WTC11 (cell line): ENCODE data around the gene MYF6. TPM values are rescaled to one million over a fixed set of nuclear protein-coding genes. Genes with fewer than 3 reads are reported as not detected.

ENCODE experiments used
- ATAC-seq: fragments of 200-7000 bp; cut with Tn5 transposase; 2 replicates; pipeline ENCODE4 v1.10.0; 2021; ENCODE audit warnings: mild to moderate bottlenecking, moderate library complexity
- CTCF ChIA-PET: fragments of 300-600 bp; sonication (Branson Sonifier 250); formaldehyde crosslinking; loops from one replicate; lab custom pipeline; 2021; ENCODE audit warnings: antibody characterized with exemption; lab: Charles Lee
- POLR2A ChIA-PET: fragments of 350-600 bp; sonication (Branson Sonifier 250); formaldehyde crosslinking; loops from one replicate; lab custom pipeline; 2021; ENCODE audit warnings: antibody characterized with exemption; lab: Charles Lee
- DNase-seq: peaks from one replicate; pipeline ENCODE4 v3.0.0; 2021; ENCODE audit warnings: low spot score
- H3K27ac Mint-ChIP-seq: 2 replicates; pipeline ENCODE4 v1.8.0; 2021; ENCODE audit warnings: mixed read lengths
- H3K27me3 Mint-ChIP-seq: 2 replicates; pipeline ENCODE4 v1.8.0; 2021; ENCODE audit warnings: low read depth, mild to moderate bottlenecking, moderate library complexity, mixed read lengths
- H3K36me3 Mint-ChIP-seq: 2 replicates; pipeline ENCODE4 v1.8.0; 2021; ENCODE audit warnings: mixed read lengths
- H3K4me1 Mint-ChIP-seq: 2 replicates; pipeline ENCODE4 v1.8.0; 2022; ENCODE audit warnings: mixed read lengths
- H3K4me3 Mint-ChIP-seq: 2 replicates; pipeline ENCODE4 v1.8.0; 2021; ENCODE audit warnings: mild to moderate bottlenecking, moderate library complexity, mixed read lengths
- H3K9me3 Mint-ChIP-seq: 2 replicates; pipeline ENCODE4 v1.8.0; 2021; ENCODE audit warnings: mixed read lengths
- ATF1 ChIP-seq: sonication (generic); formaldehyde crosslinking; IDR thresholded peaks from 2 replicates; pipeline ENCODE4 v1.8.1; 2023; ENCODE audit warnings: mild to moderate bottlenecking, moderate library complexity, missing genetic modification reagents
- ETV6 ChIP-seq: sonication (generic); formaldehyde crosslinking; IDR thresholded peaks from 2 replicates; pipeline ENCODE4 v1.8.1; 2022; ENCODE audit warnings: mild to moderate bottlenecking, missing genetic modification reagents
- FOXJ3 ChIP-seq: sonication (generic); formaldehyde crosslinking; IDR thresholded peaks from 2 replicates; pipeline ENCODE4 v1.9.0; 2021; ENCODE audit warnings: missing genetic modification reagents, mild to moderate bottlenecking, borderline replicate concordance
- FOXK1 ChIP-seq: sonication (generic); formaldehyde crosslinking; IDR thresholded peaks from 2 replicates; pipeline ENCODE4 v1.8.0; 2022; ENCODE audit warnings: mild to moderate bottlenecking, moderate library complexity, missing genetic modification reagents
- IRF2 ChIP-seq: sonication (generic); formaldehyde crosslinking; IDR thresholded peaks from 2 replicates; pipeline ENCODE4 v1.8.0; 2022; ENCODE audit warnings: low read depth, missing genetic modification reagents, borderline replicate concordance
- KAT7 ChIP-seq: sonication (generic); formaldehyde crosslinking; IDR thresholded peaks from 2 replicates; pipeline ENCODE4 v1.8.1; 2023; ENCODE audit warnings: missing genetic modification reagents, mild to moderate bottlenecking, borderline replicate concordance
- PRRX2 ChIP-seq: fragments of 250-450 bp; sonication (Bioruptor Pico); IDR thresholded peaks from 2 replicates; pipeline ENCODE4 v1.8.0; 2021; ENCODE audit warnings: mild to moderate bottlenecking
- SP1 ChIP-seq: sonication (generic); formaldehyde crosslinking; conservative IDR thresholded peaks from 2 replicates; pipeline ENCODE4 v1.8.1; 2022; ENCODE audit warnings: missing genetic modification reagents
- TEAD4 ChIP-seq: sonication (generic); formaldehyde crosslinking; IDR thresholded peaks from 2 replicates; pipeline ENCODE4 v1.8.0; 2022; ENCODE audit warnings: mild to moderate bottlenecking, missing genetic modification reagents
- ZNF121 ChIP-seq: sonication (generic); formaldehyde crosslinking; IDR thresholded peaks from 2 replicates; pipeline ENCODE4 v1.8.0; 2023; ENCODE audit warnings: missing genetic modification reagents
- ZNF138 ChIP-seq: sonication (generic); formaldehyde crosslinking; conservative IDR thresholded peaks from 2 replicates; pipeline ENCODE4 v1.8.1; 2022; ENCODE audit warnings: mild to moderate bottlenecking, moderate library complexity, missing genetic modification reagents
- total RNA-seq: library from RNA; stranded (reverse); gene quantifications from 3 replicates; pipeline ENCODE4 v1.2.3, GENCODE V29; 2021
- TF ChIP-seq, protein P1 (sequence below): fragments of 250-450 bp; sonication (Bioruptor Pico); IDR thresholded peaks from 2 replicates; pipeline ENCODE4 v1.9.0; 2021; ENCODE audit warnings: mild to moderate bottlenecking
- TF ChIP-seq, protein P2 (sequence below): sonication (generic); formaldehyde crosslinking; IDR thresholded peaks from 2 replicates; pipeline ENCODE4 v1.8.0; 2022; ENCODE audit warnings: mild to moderate bottlenecking, missing genetic modification reagents
- TF ChIP-seq, protein P3 (sequence below): sonication (generic); formaldehyde crosslinking; IDR thresholded peaks from 2 replicates; pipeline ENCODE4 v1.8.0; 2022; ENCODE audit warnings: missing genetic modification reagents
- TF ChIP-seq, protein P4 (sequence below): fragments of 200-600 bp; IDR thresholded peaks from 2 replicates; pipeline ENCODE4 v1.8.0; 2022; ENCODE audit warnings: antibody characterized with exemption
- TF ChIP-seq, protein P5 (sequence below): sonication (generic); formaldehyde crosslinking; conservative IDR thresholded peaks from 2 replicates; pipeline ENCODE4 v1.8.1; 2022; ENCODE audit warnings: mild to moderate bottlenecking, missing genetic modification reagents
- TF ChIP-seq, protein P6 (sequence below): sonication (generic); formaldehyde crosslinking; IDR thresholded peaks from 2 replicates; pipeline ENCODE4 v1.8.1; 2023; ENCODE audit warnings: mild to moderate bottlenecking, missing genetic modification reagents
- TF ChIP-seq, protein P7 (sequence below): sonication (generic); formaldehyde crosslinking; IDR thresholded peaks from 2 replicates; pipeline ENCODE4 v1.8.0; 2022; ENCODE audit warnings: mild to moderate bottlenecking, missing genetic modification reagents
- TF ChIP-seq, protein P8 (sequence below): sonication (generic); formaldehyde crosslinking; IDR thresholded peaks from 2 replicates; pipeline ENCODE4 v1.8.0; 2023; ENCODE audit warnings: missing genetic modification reagents

Gene MYF6
- total RNA-seq, 1 experiment from 2014 or later, result 0.15 TPM

DNA sequence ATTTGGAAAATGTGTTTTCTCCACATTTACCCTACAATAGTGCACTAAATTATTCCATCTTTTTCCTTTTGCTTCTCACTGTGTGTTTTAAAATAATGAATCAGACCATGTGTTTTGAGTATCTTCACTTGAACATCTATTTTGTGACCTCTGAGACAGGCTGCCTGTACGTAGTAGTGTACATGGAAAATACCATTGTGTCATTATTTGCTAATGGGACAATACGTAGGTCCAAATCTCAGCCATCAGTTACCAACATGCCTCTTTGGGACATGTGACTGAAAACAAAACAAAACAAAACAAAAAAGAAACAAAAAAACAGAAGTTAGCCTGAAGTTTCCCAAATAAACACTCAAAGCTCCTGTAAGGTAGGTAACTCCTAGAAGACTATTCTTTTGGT, 7.1 kb upstream of the MYF6 start:
- H3K36me3 Mint-ChIP-seq, result no peaks in the 10 kb centered on the region
- DNase-seq (no peak), ATAC-seq (no peak)
- peaks cover 29% of the 10 kb centered on the region for H3K27me3 Mint-ChIP-seq
- POLR2A ChIA-PET, result no interaction called here
- peaks cover 18% of the 10 kb centered on the region for H3K4me1 Mint-ChIP-seq
- H3K27ac Mint-ChIP-seq, result no peak overlapping the region
- H3K4me3 Mint-ChIP-seq, result no peak overlapping the region
- TF ChIP-seq, protein P1, sequence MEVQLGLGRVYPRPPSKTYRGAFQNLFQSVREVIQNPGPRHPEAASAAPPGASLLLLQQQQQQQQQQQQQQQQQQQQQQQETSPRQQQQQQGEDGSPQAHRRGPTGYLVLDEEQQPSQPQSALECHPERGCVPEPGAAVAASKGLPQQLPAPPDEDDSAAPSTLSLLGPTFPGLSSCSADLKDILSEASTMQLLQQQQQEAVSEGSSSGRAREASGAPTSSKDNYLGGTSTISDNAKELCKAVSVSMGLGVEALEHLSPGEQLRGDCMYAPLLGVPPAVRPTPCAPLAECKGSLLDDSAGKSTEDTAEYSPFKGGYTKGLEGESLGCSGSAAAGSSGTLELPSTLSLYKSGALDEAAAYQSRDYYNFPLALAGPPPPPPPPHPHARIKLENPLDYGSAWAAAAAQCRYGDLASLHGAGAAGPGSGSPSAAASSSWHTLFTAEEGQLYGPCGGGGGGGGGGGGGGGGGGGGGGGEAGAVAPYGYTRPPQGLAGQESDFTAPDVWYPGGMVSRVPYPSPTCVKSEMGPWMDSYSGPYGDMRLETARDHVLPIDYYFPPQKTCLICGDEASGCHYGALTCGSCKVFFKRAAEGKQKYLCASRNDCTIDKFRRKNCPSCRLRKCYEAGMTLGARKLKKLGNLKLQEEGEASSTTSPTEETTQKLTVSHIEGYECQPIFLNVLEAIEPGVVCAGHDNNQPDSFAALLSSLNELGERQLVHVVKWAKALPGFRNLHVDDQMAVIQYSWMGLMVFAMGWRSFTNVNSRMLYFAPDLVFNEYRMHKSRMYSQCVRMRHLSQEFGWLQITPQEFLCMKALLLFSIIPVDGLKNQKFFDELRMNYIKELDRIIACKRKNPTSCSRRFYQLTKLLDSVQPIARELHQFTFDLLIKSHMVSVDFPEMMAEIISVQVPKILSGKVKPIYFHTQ (CRISPR knock-in tag), result no peak
- CTCF ChIA-PET, result no interaction called here
- no peaks in the 10 kb centered on the region for H3K9me3 Mint-ChIP-seq

DNA sequence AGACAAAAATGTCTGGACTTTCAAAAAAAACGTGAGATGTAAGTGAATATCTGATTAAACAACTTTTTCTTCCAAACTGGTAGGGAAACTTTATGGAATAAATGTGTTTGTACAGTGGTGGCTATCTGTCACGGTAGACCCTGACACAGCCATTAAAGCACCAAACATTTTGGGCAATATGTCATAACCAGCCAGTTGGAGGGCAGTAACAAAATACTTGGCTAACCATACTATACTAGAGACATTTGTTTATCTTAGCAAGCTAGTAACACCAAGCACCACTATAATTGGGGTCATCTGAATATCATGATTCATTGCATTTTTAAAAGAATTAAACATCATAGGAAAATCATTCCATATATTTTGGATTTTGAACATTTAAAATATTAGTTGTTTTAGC, 6.0 kb upstream of the MYF6 start:
- Mint-ChIP-seq H3K4me1 (peaks cover 18% of the 10 kb centered on the region), H3K4me3 (no peak overlapping the region), H3K9me3 (no peaks in the 10 kb centered on the region), H3K27me3 (peaks cover 39% of the 10 kb centered on the region), H3K36me3 (no peaks in the 10 kb centered on the region), H3K27ac (no peak overlapping the region)
- POLR2A ChIA-PET, result no interaction called here
- ATAC-seq, result no peak
- DNase-seq, result no peak
- CTCF ChIA-PET, result interaction anchor here (1.6 to 1.8 kb wide), 2 partner anchors 9 to 25 kb away, joined by 3 to 4 read pairs; no protein-coding TSS in a partner anchor
- TF ChIP-seq, protein P2, sequence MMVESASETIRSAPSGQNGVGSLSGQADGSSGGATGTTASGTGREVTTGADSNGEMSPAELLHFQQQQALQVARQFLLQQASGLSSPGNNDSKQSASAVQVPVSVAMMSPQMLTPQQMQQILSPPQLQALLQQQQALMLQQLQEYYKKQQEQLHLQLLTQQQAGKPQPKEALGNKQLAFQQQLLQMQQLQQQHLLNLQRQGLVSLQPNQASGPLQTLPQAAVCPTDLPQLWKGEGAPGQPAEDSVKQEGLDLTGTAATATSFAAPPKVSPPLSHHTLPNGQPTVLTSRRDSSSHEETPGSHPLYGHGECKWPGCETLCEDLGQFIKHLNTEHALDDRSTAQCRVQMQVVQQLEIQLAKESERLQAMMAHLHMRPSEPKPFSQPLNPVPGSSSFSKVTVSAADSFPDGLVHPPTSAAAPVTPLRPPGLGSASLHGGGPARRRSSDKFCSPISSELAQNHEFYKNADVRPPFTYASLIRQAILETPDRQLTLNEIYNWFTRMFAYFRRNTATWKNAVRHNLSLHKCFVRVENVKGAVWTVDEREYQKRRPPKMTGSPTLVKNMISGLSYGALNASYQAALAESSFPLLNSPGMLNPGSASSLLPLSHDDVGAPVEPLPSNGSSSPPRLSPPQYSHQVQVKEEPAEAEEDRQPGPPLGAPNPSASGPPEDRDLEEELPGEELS (CRISPR knock-in tag), result no peak
- no peak for TF ChIP-seq ZNF121 (CRISPR knock-in tag)
- TF ChIP-seq FOXK1 (CRISPR knock-in tag), result no peak
- TF ChIP-seq ATF1 (CRISPR knock-in tag), result no peak
- no peak for TF ChIP-seq TEAD4
- TF ChIP-seq SP1 (CRISPR knock-in tag), result no peak
- TF ChIP-seq, protein P3, sequence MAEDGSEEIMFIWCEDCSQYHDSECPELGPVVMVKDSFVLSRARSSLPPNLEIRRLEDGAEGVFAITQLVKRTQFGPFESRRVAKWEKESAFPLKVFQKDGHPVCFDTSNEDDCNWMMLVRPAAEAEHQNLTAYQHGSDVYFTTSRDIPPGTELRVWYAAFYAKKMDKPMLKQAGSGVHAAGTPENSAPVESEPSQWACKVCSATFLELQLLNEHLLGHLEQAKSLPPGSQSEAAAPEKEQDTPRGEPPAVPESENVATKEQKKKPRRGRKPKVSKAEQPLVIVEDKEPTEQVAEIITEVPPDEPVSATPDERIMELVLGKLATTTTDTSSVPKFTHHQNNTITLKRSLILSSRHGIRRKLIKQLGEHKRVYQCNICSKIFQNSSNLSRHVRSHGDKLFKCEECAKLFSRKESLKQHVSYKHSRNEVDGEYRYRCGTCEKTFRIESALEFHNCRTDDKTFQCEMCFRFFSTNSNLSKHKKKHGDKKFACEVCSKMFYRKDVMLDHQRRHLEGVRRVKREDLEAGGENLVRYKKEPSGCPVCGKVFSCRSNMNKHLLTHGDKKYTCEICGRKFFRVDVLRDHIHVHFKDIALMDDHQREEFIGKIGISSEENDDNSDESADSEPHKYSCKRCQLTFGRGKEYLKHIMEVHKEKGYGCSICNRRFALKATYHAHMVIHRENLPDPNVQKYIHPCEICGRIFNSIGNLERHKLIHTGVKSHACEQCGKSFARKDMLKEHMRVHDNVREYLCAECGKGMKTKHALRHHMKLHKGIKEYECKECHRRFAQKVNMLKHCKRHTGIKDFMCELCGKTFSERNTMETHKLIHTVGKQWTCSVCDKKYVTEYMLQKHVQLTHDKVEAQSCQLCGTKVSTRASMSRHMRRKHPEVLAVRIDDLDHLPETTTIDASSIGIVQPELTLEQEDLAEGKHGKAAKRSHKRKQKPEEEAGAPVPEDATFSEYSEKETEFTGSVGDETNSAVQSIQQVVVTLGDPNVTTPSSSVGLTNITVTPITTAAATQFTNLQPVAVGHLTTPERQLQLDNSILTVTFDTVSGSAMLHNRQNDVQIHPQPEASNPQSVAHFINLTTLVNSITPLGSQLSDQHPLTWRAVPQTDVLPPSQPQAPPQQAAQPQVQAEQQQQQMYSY, result no peak
- no peak for TF ChIP-seq KAT7 (CRISPR knock-in tag)
- no peak for TF ChIP-seq ETV6 (CRISPR knock-in tag)
- TF ChIP-seq, protein P4, sequence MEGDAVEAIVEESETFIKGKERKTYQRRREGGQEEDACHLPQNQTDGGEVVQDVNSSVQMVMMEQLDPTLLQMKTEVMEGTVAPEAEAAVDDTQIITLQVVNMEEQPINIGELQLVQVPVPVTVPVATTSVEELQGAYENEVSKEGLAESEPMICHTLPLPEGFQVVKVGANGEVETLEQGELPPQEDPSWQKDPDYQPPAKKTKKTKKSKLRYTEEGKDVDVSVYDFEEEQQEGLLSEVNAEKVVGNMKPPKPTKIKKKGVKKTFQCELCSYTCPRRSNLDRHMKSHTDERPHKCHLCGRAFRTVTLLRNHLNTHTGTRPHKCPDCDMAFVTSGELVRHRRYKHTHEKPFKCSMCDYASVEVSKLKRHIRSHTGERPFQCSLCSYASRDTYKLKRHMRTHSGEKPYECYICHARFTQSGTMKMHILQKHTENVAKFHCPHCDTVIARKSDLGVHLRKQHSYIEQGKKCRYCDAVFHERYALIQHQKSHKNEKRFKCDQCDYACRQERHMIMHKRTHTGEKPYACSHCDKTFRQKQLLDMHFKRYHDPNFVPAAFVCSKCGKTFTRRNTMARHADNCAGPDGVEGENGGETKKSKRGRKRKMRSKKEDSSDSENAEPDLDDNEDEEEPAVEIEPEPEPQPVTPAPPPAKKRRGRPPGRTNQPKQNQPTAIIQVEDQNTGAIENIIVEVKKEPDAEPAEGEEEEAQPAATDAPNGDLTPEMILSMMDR, result no peak
- no peak for TF ChIP-seq FOXJ3 (CRISPR knock-in tag)
- TF ChIP-seq, protein P5, sequence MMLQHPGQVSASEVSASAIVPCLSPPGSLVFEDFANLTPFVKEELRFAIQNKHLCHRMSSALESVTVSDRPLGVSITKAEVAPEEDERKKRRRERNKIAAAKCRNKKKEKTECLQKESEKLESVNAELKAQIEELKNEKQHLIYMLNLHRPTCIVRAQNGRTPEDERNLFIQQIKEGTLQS (CRISPR knock-in tag), result no peak
- TF ChIP-seq IRF2 (CRISPR knock-in tag), result no peak
- TF ChIP-seq, protein P6, sequence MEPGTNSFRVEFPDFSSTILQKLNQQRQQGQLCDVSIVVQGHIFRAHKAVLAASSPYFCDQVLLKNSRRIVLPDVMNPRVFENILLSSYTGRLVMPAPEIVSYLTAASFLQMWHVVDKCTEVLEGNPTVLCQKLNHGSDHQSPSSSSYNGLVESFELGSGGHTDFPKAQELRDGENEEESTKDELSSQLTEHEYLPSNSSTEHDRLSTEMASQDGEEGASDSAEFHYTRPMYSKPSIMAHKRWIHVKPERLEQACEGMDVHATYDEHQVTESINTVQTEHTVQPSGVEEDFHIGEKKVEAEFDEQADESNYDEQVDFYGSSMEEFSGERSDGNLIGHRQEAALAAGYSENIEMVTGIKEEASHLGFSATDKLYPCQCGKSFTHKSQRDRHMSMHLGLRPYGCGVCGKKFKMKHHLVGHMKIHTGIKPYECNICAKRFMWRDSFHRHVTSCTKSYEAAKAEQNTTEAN (CRISPR knock-in tag), result no peak
- TF ChIP-seq ZNF138, result no peak
- TF ChIP-seq, protein P7, sequence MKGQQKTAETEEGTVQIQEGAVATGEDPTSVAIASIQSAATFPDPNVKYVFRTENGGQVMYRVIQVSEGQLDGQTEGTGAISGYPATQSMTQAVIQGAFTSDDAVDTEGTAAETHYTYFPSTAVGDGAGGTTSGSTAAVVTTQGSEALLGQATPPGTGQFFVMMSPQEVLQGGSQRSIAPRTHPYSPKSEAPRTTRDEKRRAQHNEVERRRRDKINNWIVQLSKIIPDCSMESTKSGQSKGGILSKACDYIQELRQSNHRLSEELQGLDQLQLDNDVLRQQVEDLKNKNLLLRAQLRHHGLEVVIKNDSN (CRISPR knock-in tag), result no peak
- TF ChIP-seq PRRX2 (CRISPR knock-in tag), result no peak
- TF ChIP-seq, protein P8, sequence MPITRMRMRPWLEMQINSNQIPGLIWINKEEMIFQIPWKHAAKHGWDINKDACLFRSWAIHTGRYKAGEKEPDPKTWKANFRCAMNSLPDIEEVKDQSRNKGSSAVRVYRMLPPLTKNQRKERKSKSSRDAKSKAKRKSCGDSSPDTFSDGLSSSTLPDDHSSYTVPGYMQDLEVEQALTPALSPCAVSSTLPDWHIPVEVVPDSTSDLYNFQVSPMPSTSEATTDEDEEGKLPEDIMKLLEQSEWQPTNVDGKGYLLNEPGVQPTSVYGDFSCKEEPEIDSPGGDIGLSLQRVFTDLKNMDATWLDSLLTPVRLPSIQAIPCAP, result no peak
